Ramos (cell line): ENCODE measurements around the gene ABCA13.

Experiments
- in situ Hi-C: fragments of 300-500 bp; cut with MboI; formaldehyde crosslinking; loops from one replicate; pipeline ENCODE4 v1.14.3; 2022; ENCODE audit warnings: low sequenced_read_pairs; ENCODE audit not compliant: unreplicated experiment

Gene ABCA13

GRCh38 chr7:48295296-48295971 is 124.2 kb downstream of the ABCA13 start:
- in situ Hi-C loops = no loop called here

DNA sequence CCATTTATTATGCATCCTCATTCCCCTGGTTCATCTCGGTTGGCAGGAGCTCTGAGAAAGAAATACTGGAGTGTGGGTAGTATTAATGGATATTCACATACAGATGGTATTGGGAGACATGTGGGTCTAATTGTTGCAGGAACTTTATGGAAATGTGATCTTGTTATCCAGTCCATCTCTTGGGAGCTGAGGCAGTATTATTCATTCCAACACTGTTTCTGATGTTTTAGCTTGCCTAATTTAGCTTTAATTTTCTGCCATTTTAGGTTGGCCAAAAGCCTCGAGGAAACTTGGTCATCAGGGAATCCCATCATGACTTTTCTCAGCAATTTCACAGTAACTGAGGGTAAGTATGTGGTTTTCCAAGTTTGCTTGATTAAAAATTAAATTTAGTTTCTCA is 125.7 kb downstream of the ABCA13 start:
- in situ Hi-C loops = no loop called here

DNA sequence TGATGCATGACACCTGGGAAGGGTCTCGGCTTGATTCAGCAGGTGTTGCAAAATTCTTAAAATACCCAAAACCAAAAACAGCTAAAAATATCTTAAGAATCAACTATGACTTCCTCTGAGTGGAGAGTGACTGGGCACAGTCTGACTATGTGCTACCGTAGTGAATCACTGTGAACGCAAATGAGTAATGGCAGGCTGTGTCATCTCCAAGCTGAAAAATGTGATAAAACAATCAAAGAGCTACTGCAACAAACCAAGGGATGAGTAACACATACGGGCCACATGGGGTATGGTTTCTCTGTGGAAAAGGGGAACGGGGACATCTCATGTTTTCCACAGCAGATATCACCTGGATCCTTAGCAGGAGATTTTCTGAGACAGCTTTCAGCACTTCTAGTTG is 127.5 kb downstream of the ABCA13 start:
- in situ Hi-C loops = no loop called here

- in situ Hi-C loops = loop anchor here (25.0 kb wide), 1 partner anchor 1538 kb away; no protein-coding TSS in a partner anchor
Observed at GRCh38 chr7:48299580-48300169, 128.4 kb downstream of the ABCA13 start.

GRCh38 chr7:48300301-48300700 is 129.0 kb downstream of the ABCA13 start:
- in situ Hi-C loops = loop anchor here (25.0 kb wide), 1 partner anchor 1537 kb away; no protein-coding TSS in a partner anchor

- in situ Hi-C loops = loop anchor here (25.0 kb wide), 1 partner anchor 1536 kb away; no protein-coding TSS in a partner anchor
Observed at GRCh38 chr7:48301201-48301600, 129.9 kb downstream of the ABCA13 start.

- in situ Hi-C loops = loop anchor here (25.0 kb wide), 1 partner anchor 1533 kb away; no protein-coding TSS in a partner anchor
Observed at GRCh38 chr7:48304641-48305040, 133.4 kb downstream of the ABCA13 start.

DNA sequence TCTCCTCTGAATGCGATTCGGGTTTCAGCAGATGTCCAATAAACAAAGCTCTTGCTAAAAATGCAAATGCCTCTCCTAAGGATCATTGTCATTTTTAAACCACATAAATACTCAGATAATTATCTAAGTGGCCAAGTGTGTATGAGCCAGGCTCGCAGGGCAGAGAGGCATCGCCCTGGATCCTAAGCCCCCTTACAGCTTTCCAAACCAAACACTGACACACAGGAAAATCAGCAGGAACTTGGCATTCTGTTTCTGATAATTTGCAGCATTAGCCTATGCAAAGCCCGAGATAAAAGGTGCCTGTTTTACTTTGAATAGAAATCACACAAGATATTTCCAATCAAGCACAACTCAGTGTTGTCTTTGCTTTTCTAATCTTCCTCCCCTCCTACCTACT is 134.4 kb downstream of the ABCA13 start:
- in situ Hi-C loops = loop anchor here (25.0 kb wide), 1 partner anchor 1532 kb away; no protein-coding TSS in a partner anchor

DNA sequence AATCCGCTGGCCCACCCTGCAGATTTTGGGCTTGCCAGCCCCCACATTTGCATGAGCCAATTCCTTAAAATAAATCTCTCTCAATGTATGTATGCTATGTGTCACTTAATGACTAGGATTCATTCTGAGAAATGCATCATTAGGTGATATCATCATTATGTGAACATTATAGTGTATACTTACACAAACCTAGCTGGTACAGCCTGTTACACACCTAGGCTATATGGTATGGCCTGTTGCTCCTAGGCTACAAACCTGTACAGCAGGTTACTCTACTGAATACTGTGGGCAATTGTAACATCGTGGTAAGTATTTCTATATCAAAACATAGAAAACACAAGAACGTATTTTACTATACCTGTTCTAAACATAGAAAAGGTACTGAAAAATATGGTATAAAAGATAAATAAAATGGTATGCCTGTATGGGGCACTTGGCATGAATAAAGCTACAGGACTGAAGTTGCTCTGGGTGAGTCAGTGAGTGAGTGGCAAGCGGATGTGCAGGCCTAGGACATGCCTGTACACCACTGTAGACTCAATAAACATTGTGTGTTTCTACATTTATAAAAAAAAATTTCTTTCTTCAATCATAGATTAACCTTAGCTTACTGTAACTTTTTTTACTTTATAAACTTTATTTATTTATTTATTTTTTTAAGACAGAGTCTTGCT is 135.9 kb downstream of the ABCA13 start:
- in situ Hi-C loops = loop anchor here (25.0 kb wide), 1 partner anchor 1530 kb away; no protein-coding TSS in a partner anchor

DNA sequence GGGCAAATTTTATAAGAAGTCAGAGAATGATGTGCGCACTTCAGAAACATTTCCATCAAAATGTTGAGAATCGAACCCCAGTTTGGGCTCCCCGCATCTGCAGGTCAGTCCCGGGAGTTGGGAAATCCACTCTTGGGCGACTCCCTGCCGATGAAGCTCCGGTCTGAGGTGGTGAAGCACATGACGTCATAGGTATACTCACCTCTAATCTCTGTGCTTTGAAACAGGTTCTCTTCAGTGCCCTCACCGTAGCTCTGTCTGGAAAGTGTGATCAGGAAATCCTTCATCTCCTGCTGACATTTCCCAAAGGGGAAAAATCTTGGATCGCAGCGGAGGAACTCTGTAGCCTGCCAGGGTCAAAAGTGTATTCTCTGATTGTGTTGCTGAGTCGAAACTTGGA is 138.5 kb downstream of the ABCA13 start:
- in situ Hi-C loops = loop anchor here (25.0 kb wide), 1 partner anchor 1528 kb away; no protein-coding TSS in a partner anchor

DNA sequence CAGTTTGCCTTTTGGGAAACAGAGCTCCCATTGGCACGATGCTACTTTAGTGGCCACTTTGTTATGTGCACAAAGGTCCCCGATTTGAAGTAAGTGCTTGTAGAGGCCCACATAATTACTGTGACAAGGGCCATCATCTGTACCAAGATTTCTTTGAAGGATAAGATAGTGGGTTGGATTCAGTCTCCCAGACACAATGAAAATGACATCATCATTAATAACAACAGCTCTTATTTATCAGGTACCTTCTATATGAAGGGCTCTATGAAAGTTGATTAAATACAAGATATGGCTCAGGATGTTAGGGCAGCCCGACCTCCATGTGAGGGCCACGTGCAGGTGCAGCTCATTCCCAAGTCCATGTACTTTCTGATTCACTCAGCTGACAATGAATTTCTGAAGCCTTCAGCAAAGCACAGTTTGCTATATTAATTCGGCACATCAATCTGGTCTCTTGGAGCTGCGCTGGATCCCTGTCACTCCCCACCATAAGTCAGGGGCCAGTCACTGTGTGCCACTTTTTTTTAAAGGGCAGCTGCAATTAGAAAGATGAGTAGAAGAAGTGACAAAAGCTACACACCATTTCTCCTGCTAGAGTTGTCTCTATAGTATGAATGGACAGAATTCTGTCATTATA is 140.3 kb downstream of the ABCA13 start:
- in situ Hi-C loops = loop anchor here (25.0 kb wide), 1 partner anchor 1526 kb away; no protein-coding TSS in a partner anchor

GRCh38 chr7:48312151-48312550 is 140.9 kb downstream of the ABCA13 start:
- in situ Hi-C loops = loop anchor here (25.0 kb wide), 1 partner anchor 1525 kb away; no protein-coding TSS in a partner anchor

DNA sequence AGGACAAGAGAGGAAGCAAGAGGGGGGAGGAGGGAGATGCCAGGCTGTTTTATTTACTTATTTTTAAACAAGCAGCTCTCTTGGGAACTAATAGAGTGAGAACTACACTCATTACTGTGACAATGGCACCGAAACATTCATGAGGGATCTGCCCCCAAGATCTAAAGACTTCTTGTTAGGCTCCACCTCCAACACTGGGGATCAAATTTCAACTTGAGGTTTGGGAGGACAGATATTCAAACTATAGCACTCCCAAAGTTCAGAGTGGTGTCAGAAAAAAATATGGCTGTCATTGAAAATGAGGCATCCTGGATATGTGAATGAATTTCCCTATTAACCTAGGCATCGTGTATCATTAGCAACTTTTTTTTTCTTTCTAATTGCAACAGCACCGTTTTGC is 145.5 kb downstream of the ABCA13 start:
- in situ Hi-C loops = loop anchor here (25.0 kb wide), 1 partner anchor 1521 kb away; no protein-coding TSS in a partner anchor

GRCh38 chr7:48317360-48317759 is 146.1 kb downstream of the ABCA13 start:
- in situ Hi-C loops = loop anchor here (25.0 kb wide), 1 partner anchor 1520 kb away; no protein-coding TSS in a partner anchor

DNA sequence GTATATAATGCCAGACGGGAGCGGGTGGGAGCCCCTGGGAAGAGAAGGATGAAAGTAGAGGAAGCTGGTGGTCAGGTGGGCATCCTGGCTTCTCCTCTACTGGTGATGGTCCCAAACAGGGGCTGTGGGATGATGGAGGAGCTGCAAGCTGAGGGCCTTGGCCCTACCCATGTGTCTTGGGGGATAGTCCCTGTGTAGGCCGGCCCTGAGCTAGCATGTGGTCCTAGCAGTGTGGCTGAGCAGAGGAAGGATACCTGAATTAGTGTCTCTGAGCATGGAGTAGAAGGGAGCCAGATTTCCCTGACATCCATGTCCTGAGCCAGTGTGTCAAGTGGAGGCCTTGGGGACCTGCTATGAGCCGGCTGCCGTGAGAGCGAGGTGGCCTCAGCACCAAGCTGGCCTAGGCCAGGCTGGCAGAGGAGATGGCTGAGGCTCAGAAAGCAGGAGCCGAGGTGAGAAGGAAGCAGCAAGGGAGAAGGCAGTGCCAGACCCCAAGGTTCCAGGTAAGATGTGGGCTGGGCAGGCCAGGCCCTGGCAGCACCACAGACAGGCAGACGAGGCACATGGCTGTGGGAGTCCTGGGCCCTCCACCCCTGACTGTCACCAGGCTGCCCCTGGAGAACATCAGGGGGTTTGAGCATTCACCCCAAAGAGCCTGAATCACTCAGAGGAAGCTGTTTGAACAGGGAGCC is 150.2 kb downstream of the ABCA13 start:
- in situ Hi-C loops = loop anchor here (25.0 kb wide), 1 partner anchor 1516 kb away; no protein-coding TSS in a partner anchor

DNA sequence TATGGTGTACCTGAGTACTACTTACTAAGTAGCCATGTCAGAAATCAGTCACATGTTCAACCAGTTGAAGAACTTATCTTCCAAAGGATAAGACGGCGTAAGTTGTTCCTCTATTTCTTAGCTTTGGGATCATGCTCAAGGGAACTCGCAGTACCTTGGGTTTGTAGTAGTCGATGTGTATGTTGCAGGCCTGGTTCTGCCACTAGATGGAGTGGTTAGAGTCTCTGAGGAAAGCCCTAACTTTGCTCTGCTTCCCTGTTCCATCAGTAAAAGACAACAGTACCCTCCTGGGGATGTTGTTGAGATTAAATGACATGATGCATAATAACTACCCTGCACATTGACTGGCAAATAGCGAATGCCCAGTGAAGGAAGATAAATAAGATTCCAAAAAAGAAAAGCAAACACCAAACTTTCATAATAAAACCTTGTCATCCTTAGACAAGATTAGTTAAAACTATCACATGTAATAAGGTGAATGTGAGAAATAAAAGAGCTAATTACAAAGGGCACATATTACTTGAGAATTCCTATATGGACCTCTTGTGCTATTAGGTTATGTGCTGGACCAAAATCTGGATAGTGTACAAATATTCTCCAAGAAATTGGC is 165.9 kb downstream of the ABCA13 start:
- in situ Hi-C loops = no loop called here

- in situ Hi-C loops = no loop called here
Observed at GRCh38 chr7:48337781-48338180, 166.5 kb downstream of the ABCA13 start.

- in situ Hi-C loops = no loop called here
Observed at GRCh38 chr7:48347230-48347825, 176.1 kb downstream of the ABCA13 start.

GRCh38 chr7:48350515-48350914 is 179.3 kb downstream of the ABCA13 start:
- in situ Hi-C loops = no loop called here
